Astrocyte of the spinal cord (primary cell): ENCODE data around the gene ST8SIA2.

Source experiments
- DNase-seq: peaks from one replicate; pipeline ENCODE4 v3.0.0; 2011; ENCODE audit warnings: low read depth, low spot score
- H3K4me3 ChIP-seq: 2 replicates; pipeline ENCODE4 v1.5.1; 2011; ENCODE audit warnings: low read depth, mild to moderate bottlenecking, low read length, moderate library complexity
- in situ Hi-C: cut with HindIII; loops from 2 replicates; pipeline ENCODE4 v1.10.0; 2017; ENCODE audit warnings: low sequenced_read_pairs
- TF ChIP-seq, protein P1 (sequence below): IDR thresholded peaks from 2 replicates; pipeline ENCODE4 v1.5.1; 2012; ENCODE audit warnings: low read depth, mild to moderate bottlenecking, low read length, inconsistent platforms

ST8SIA2 gene

DNA sequence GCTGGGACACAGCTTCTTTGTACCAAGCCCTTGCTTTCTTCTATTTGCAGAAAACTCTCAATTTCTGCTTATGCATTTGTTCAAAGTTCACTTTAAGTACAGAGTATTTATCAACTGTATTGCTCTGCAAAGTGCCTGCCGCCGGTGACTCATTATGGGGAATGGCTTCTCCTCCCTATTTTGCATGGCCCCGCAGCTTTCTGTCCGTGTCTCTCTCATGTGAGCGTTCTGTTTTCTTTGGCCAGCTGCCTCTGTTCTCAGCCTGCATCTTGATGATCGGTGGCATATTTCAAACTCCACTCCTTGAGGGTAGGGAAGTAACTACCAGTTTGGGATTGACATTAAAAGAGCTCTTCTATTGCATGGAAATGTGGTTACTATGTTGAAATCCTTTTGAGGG lies 28.6 kb upstream of the ST8SIA2 start:
- in situ Hi-C loops, result no loop called here
- no peak overlapping the region for H3K4me3 ChIP-seq
- DNase-seq, result peak; percentile 75
- TF ChIP-seq, protein P1, sequence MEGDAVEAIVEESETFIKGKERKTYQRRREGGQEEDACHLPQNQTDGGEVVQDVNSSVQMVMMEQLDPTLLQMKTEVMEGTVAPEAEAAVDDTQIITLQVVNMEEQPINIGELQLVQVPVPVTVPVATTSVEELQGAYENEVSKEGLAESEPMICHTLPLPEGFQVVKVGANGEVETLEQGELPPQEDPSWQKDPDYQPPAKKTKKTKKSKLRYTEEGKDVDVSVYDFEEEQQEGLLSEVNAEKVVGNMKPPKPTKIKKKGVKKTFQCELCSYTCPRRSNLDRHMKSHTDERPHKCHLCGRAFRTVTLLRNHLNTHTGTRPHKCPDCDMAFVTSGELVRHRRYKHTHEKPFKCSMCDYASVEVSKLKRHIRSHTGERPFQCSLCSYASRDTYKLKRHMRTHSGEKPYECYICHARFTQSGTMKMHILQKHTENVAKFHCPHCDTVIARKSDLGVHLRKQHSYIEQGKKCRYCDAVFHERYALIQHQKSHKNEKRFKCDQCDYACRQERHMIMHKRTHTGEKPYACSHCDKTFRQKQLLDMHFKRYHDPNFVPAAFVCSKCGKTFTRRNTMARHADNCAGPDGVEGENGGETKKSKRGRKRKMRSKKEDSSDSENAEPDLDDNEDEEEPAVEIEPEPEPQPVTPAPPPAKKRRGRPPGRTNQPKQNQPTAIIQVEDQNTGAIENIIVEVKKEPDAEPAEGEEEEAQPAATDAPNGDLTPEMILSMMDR, result no peak

GRCh38 chr15:92365906-92366305 lies 27.8 kb upstream of the ST8SIA2 start:
- in situ Hi-C loops, result no loop called here
- DNase-seq, result peak; percentile 22
- H3K4me3 ChIP-seq, result no peak overlapping the region
- TF ChIP-seq, protein P1, result no peak

- H3K4me3 ChIP-seq, result no peak overlapping the region
- DNase-seq, result no peak
- in situ Hi-C loops, result no loop called here
- TF ChIP-seq, protein P1, result no peak
Measured at GRCh38 chr15:92366381-92366780, 27.3 kb upstream of the ST8SIA2 start.

GRCh38 chr15:92375057-92375456 lies 18.6 kb upstream of the ST8SIA2 start:
- in situ Hi-C loops, result no loop called here
- TF ChIP-seq, protein P1, result no peak
- no peak for DNase-seq
- H3K4me3 ChIP-seq, result no peak overlapping the region

DNA sequence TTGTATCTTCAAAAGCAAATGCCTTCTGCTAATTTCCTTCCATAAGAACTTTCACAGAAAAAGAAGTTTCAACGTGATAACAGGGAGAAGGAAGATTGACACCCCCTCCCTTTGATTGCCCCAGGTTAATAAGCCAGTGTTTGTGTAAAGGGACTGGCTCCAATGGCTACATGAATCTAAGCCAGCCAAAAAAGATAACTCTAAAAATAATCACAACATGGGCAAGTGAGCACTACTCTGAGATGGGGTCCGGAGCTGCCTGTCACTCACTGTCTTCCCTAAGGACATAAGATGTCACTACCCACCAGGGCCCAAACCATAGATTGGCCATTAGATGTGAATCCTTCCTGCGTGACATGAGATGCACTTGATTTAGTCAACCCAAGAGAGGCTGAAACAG lies 17.6 kb upstream of the ST8SIA2 start:
- H3K4me3 ChIP-seq, result no peak overlapping the region
- in situ Hi-C loops, result no loop called here
- DNase-seq, result no peak
- TF ChIP-seq, protein P1, result no peak

GRCh38 chr15:92377083-92377789 lies 16.4 kb upstream of the ST8SIA2 start:
- in situ Hi-C loops, result no loop called here
- TF ChIP-seq, protein P1, result no peak
- no peak overlapping the region for H3K4me3 ChIP-seq
- DNase-seq, result no peak
